Endothelial cell of umbilical vein (primary cell): Measurements from ENCODE around the gene SMPX.

Source experiments
- CTCF ChIP-seq, 2 donors: IDR thresholded peaks; 1 replicate in 1 of 2; 2 replicates in 1 of 2; pipeline ENCODE4 v1.5.1; 2011; ENCODE audit warnings: low read length in 2 of 2, mild to moderate bottlenecking in 2 of 2, moderate library complexity in 2 of 2, control low read depth in 1 of 2, inconsistent platforms in 1 of 2, low read depth in 1 of 2; ENCODE audit not compliant: insufficient read depth in 1 of 2; ENCODE audit errors: extremely low read depth in 1 of 2
- EZH2 ChIP-seq: IDR thresholded peaks from 2 replicates; pipeline ENCODE4 v1.6.1; 2012; ENCODE audit warnings: borderline replicate concordance, low read depth, mild to moderate bottlenecking, moderate library complexity, low read length, inconsistent platforms; ENCODE audit not compliant: severe bottlenecking
- FOS ChIP-seq: IDR thresholded peaks from 2 replicates; pipeline ENCODE4 v1.6.1; 2011; ENCODE audit warnings: mild to moderate bottlenecking, low read length, moderate library complexity, borderline replicate concordance; ENCODE audit not compliant: insufficient read depth
- POLR2AphosphoS5 ChIP-seq: IDR thresholded peaks from 2 replicates; pipeline ENCODE4 v1.6.1; 2012; ENCODE audit warnings: low read depth, mild to moderate bottlenecking, control low read depth, low read length, moderate library complexity; ENCODE audit not compliant: insufficient read depth

GRCh38 chrX:21700275-21700674, 57.6 kb downstream of the SMPX start:
- no peak for TF ChIP-seq EZH2
- TF ChIP-seq POLR2AphosphoS5 = no peak
- no peak for TF ChIP-seq FOS
- TF ChIP-seq CTCF (IDR thresholded peaks at IDR 0.05; ENCODE audit: extremely low read depth in 1 of 2, insufficient read depth in 1 of 2, low read depth in 1 of 2, low read length in 2 of 2) = no peak
